Measurements from ENCODE around the gene ST3GAL4.

DNA sequence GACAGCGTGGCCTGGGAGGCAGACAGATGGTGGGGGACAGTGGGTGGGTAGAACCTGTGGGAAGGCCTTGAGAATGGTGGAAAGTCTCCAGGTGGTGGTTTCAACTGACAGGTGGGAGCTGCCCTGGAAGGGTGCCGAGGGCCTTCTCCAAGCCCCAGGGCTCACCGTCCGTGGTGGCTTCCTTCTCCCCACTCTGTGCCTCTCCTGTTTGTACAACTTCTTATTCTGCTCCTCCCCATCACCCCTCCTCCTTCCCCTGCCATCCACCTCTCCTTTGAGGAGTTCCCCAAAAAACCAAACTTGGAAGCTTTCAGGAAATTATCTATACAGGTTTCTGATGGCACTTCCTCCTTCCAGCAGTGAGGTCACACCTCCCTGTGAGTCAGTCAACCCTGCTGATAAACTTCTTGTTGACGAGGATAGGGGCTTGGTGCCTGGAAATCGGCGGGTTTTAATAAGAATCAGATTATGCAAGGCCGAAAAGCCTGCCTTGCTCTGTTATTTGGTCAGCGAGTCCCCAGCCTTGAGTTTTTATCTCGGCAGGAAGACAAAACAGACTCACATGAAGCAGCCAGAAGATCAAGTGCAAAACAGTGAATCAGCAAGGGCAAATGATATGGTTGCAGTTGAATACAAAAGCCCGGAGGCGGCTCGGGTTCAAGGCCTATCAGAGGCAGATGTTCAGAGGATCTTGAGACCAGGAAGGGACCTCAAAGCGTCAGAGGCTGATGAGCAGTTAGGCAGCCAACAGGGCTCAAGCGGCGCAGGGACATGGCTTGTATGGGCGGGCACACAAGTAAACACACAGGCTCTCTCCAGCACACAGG, 9.5 kb upstream of the ST3GAL4 start:
- TF ChIP-seq, protein P1, sequence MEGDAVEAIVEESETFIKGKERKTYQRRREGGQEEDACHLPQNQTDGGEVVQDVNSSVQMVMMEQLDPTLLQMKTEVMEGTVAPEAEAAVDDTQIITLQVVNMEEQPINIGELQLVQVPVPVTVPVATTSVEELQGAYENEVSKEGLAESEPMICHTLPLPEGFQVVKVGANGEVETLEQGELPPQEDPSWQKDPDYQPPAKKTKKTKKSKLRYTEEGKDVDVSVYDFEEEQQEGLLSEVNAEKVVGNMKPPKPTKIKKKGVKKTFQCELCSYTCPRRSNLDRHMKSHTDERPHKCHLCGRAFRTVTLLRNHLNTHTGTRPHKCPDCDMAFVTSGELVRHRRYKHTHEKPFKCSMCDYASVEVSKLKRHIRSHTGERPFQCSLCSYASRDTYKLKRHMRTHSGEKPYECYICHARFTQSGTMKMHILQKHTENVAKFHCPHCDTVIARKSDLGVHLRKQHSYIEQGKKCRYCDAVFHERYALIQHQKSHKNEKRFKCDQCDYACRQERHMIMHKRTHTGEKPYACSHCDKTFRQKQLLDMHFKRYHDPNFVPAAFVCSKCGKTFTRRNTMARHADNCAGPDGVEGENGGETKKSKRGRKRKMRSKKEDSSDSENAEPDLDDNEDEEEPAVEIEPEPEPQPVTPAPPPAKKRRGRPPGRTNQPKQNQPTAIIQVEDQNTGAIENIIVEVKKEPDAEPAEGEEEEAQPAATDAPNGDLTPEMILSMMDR (IDR thresholded peaks at IDR 0.05) = no peak
- TF ChIP-seq POLR2A (IDR thresholded peaks at IDR 0.05) = no peak

All from testis (tissue), 2 donors.